A549 (cell line): ENCODE measurements around the gene GPR78.

Experiments used
- CTCF ChIP-seq: fragments of >200 bp; sonication (Bioruptor Twin); formaldehyde crosslinking; IDR thresholded peaks from 3 replicates; pipeline ENCODE4 v1.5.1; 2016
- EP300 ChIP-seq, 2 experiments: fragments of >200 bp; sonication (Bioruptor Twin); formaldehyde crosslinking; IDR thresholded peaks; 2 replicates in 1 of 2; 3 replicates in 1 of 2; pipeline ENCODE4 v1.6.1; 2016 to 2017
- HDAC2 ChIP-seq: fragments of 200-600 bp; sonication (generic); IDR thresholded peaks from 2 replicates; pipeline ENCODE4 v1.6.1; 2016
- HOXA7 ChIP-seq: fragments of 250-450 bp; sonication (Bioruptor Pico); IDR thresholded peaks from 2 replicates; pipeline ENCODE4 v1.5.0; 2020; ENCODE audit warnings: mild to moderate bottlenecking, moderate library complexity
- HOXB13 ChIP-seq: fragments of 250-450 bp; sonication (Bioruptor Pico); IDR thresholded peaks from 2 replicates; pipeline ENCODE4 v1.5.0; 2020; ENCODE audit warnings: low read depth, mild to moderate bottlenecking, moderate library complexity
- JUN ChIP-seq, 2 experiments: fragments of >200 bp; sonication (Bioruptor Twin); formaldehyde crosslinking; IDR thresholded peaks; 2 replicates in 1 of 2; 3 replicates in 1 of 2; pipeline ENCODE4 v1.6.1; 2016 to 2017
- MAZ ChIP-seq: fragments of 150-350 bp; IDR thresholded peaks from 2 replicates; pipeline ENCODE4 v1.6.1; 2014; ENCODE audit warnings: antibody characterized with exemption, low read depth, low read length, borderline replicate concordance
- MYC ChIP-seq: IDR thresholded peaks from 2 replicates; pipeline ENCODE4 v1.6.1; 2012; ENCODE audit warnings: mild to moderate bottlenecking, inconsistent platforms, low read length, improper control_type of control experiment, borderline replicate concordance
- POLR2A ChIP-seq: IDR thresholded peaks from 2 replicates; pipeline ENCODE4 v1.6.1; 2012; ENCODE audit warnings: mild to moderate bottlenecking, low read length
- RAD21 ChIP-seq, 2 experiments: fragments of >200 bp in 1 of 2; sonication (Bioruptor Twin) in 1 of 2; formaldehyde crosslinking in 1 of 2; IDR thresholded peaks in 1 of 2; conservative IDR thresholded peaks in 1 of 2; 2 replicates in 1 of 2; 3 replicates in 1 of 2; pipeline ENCODE4 v1.6.1; 2012 to 2018; ENCODE audit warnings: inconsistent platforms in 1 of 2
- REST ChIP-seq: fragments of 200-600 bp; sonication (generic); IDR thresholded peaks from 2 replicates; pipeline ENCODE4 v1.6.1; 2016; ENCODE audit warnings: antibody characterized with exemption, mild to moderate bottlenecking, moderate library complexity
- SMC3 ChIP-seq: fragments of >200 bp; sonication (Bioruptor Twin); formaldehyde crosslinking; IDR thresholded peaks from 3 replicates; pipeline ENCODE4 v1.6.1; 2018; ENCODE audit warnings: inconsistent platforms
- TFCP2L1 ChIP-seq: fragments of 250-450 bp; sonication (Bioruptor Pico); IDR thresholded peaks from 2 replicates; pipeline ENCODE4 v1.5.0; 2021; ENCODE audit warnings: mild to moderate bottlenecking
- ZFP36 ChIP-seq: fragments of 450-650 bp; IDR thresholded peaks from 2 replicates; pipeline ENCODE4 v1.6.1; 2014; ENCODE audit warnings: borderline replicate concordance; ENCODE audit not compliant: partially characterized antibody

GRCh38 chr4:8591626-8592365 is 11.6 kb downstream of the GPR78 start:
- TF ChIP-seq EP300 (IDR thresholded peaks at IDR 0.05) (no peak), CTCF (no peak), HDAC2 (no peak), RAD21 (conservative IDR thresholded peaks at IDR 0.05 in 1 of 2, IDR thresholded peaks at IDR 0.05 in 1 of 2) (no peak), TFCP2L1 (no peak), MAZ (no peak), HOXB13 (CRISPR knock-in tag) (no peak), JUN (IDR thresholded peaks at IDR 0.05) (no peak), HOXA7 (CRISPR knock-in tag) (no peak), REST (no peak), ZFP36 (no peak), POLR2A (no peak), MYC (no peak), SMC3 (no peak)
